ENCODE measurements around the gene EPHA5.

GRCh38 chr4:65604515-65604914 lies 65.8 kb downstream of the EPHA5 start:
- TF ChIP-seq, protein P1, sequence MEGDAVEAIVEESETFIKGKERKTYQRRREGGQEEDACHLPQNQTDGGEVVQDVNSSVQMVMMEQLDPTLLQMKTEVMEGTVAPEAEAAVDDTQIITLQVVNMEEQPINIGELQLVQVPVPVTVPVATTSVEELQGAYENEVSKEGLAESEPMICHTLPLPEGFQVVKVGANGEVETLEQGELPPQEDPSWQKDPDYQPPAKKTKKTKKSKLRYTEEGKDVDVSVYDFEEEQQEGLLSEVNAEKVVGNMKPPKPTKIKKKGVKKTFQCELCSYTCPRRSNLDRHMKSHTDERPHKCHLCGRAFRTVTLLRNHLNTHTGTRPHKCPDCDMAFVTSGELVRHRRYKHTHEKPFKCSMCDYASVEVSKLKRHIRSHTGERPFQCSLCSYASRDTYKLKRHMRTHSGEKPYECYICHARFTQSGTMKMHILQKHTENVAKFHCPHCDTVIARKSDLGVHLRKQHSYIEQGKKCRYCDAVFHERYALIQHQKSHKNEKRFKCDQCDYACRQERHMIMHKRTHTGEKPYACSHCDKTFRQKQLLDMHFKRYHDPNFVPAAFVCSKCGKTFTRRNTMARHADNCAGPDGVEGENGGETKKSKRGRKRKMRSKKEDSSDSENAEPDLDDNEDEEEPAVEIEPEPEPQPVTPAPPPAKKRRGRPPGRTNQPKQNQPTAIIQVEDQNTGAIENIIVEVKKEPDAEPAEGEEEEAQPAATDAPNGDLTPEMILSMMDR (IDR thresholded peaks at IDR 0.05): no peak
- no peak for TF ChIP-seq GTF2I (CRISPR knock-in tag; conservative IDR thresholded peaks at IDR 0.05)
- no peak for TF ChIP-seq SP1 (CRISPR knock-in tag; conservative IDR thresholded peaks at IDR 0.05)
- TF ChIP-seq RELA (CRISPR knock-in tag; IDR thresholded peaks at IDR 0.05; ENCODE audit: borderline replicate concordance): no peak
- no peak for TF ChIP-seq JUN (CRISPR knock-in tag; IDR thresholded peaks at IDR 0.05)
- no peak for TF ChIP-seq RORB (CRISPR knock-in tag; IDR thresholded peaks at IDR 0.05)
- TF ChIP-seq CREM (CRISPR knock-in tag; IDR thresholded peaks at IDR 0.05): no peak
- no peak for TF ChIP-seq STAT6 (CRISPR knock-in tag; conservative IDR thresholded peaks at IDR 0.05; ENCODE audit: low read depth)
- no peak for TF ChIP-seq KAT7 (CRISPR knock-in tag; IDR thresholded peaks at IDR 0.05; ENCODE audit: borderline replicate concordance)
- TF ChIP-seq MXD4 (CRISPR knock-in tag; IDR thresholded peaks at IDR 0.05; ENCODE audit: borderline replicate concordance): no peak

Measured in WTC11 (cell line).